ENCODE data around the gene VKORC1L1. TPM values are rescaled to one million over a fixed set of nuclear protein-coding genes. Genes with fewer than 3 reads are reported as not detected.

The VKORC1L1 gene
- total RNA-seq, 1 experiment from 2014 or later, result 28.5 TPM

DNA sequence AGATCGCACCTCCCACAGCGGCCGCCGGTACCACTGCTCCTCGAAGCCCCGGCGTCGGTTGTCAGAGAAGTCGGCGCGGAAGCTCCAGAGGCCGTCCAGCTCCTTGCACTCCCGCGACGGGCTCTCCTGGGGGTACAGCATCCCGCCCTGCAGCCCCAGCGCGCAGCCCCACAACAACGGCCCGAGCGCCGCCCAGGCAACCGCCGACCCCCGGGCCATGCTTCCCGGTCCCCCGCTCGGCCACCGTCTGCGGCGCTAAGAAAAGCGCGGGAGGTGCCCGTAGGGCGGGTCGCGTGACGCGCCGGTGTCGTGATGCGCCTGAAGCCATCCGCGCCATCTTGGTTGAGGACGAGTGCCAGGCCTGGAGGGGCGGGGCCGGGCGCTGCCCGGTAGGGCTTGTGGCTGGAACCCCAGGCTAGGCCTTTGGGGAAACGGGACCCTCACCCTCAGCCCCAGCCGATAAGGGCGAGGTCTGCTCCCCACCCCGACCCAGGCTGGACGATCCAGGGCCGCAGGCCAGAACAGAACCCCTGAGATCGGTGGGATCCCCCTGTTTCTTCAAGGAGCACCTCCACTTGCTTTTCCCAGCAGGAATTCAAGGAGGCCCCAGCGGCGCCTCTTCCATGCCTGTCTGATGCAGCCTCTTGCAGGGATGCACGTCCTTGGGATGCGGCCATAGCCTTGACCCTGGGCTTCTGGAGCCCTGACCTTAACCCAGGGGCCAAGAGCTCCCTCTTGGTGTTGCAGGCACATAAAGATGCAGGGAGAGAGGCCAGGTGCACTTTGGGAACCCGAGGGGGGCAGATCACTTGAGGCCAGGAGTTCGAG, 109.3 kb downstream of the VKORC1L1 start, which contains the start of gene GUSB (continued):
- TF ChIP-seq, protein P1, sequence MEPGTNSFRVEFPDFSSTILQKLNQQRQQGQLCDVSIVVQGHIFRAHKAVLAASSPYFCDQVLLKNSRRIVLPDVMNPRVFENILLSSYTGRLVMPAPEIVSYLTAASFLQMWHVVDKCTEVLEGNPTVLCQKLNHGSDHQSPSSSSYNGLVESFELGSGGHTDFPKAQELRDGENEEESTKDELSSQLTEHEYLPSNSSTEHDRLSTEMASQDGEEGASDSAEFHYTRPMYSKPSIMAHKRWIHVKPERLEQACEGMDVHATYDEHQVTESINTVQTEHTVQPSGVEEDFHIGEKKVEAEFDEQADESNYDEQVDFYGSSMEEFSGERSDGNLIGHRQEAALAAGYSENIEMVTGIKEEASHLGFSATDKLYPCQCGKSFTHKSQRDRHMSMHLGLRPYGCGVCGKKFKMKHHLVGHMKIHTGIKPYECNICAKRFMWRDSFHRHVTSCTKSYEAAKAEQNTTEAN (CRISPR knock-in tag; IDR thresholded peaks at IDR 0.05), result peak; percentile 90
- no peak for TF ChIP-seq KAT7 (CRISPR knock-in tag; IDR thresholded peaks at IDR 0.05; ENCODE audit: borderline replicate concordance)
- no peak for TF ChIP-seq NR1H2 (CRISPR knock-in tag; IDR thresholded peaks at IDR 0.05)
- TF ChIP-seq GRHL2 (CRISPR knock-in tag; IDR thresholded peaks at IDR 0.05; ENCODE audit: insufficient replicate concordance, severe bottlenecking), result no peak
- TF ChIP-seq MXD4 (CRISPR knock-in tag; IDR thresholded peaks at IDR 0.05; ENCODE audit: borderline replicate concordance), result no peak
- TF ChIP-seq RORB (CRISPR knock-in tag; IDR thresholded peaks at IDR 0.05), result no peak
- TF ChIP-seq, protein P2, sequence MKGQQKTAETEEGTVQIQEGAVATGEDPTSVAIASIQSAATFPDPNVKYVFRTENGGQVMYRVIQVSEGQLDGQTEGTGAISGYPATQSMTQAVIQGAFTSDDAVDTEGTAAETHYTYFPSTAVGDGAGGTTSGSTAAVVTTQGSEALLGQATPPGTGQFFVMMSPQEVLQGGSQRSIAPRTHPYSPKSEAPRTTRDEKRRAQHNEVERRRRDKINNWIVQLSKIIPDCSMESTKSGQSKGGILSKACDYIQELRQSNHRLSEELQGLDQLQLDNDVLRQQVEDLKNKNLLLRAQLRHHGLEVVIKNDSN (CRISPR knock-in tag; IDR thresholded peaks at IDR 0.05), result peak; percentile 93
- TF ChIP-seq, protein P3, sequence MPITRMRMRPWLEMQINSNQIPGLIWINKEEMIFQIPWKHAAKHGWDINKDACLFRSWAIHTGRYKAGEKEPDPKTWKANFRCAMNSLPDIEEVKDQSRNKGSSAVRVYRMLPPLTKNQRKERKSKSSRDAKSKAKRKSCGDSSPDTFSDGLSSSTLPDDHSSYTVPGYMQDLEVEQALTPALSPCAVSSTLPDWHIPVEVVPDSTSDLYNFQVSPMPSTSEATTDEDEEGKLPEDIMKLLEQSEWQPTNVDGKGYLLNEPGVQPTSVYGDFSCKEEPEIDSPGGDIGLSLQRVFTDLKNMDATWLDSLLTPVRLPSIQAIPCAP (CRISPR knock-in tag; IDR thresholded peaks at IDR 0.05), result peak; percentile 67; the same call in 1 of the 2 replicates
- TF ChIP-seq, protein P4, sequence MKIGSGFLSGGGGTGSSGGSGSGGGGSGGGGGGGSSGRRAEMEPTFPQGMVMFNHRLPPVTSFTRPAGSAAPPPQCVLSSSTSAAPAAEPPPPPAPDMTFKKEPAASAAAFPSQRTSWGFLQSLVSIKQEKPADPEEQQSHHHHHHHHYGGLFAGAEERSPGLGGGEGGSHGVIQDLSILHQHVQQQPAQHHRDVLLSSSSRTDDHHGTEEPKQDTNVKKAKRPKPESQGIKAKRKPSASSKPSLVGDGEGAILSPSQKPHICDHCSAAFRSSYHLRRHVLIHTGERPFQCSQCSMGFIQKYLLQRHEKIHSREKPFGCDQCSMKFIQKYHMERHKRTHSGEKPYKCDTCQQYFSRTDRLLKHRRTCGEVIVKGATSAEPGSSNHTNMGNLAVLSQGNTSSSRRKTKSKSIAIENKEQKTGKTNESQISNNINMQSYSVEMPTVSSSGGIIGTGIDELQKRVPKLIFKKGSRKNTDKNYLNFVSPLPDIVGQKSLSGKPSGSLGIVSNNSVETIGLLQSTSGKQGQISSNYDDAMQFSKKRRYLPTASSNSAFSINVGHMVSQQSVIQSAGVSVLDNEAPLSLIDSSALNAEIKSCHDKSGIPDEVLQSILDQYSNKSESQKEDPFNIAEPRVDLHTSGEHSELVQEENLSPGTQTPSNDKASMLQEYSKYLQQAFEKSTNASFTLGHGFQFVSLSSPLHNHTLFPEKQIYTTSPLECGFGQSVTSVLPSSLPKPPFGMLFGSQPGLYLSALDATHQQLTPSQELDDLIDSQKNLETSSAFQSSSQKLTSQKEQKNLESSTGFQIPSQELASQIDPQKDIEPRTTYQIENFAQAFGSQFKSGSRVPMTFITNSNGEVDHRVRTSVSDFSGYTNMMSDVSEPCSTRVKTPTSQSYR (CRISPR knock-in tag; IDR thresholded peaks at IDR 0.05), result peak; percentile 82; the same call in 1 of the 2 replicates
- no peak for TF ChIP-seq ZNF396 (CRISPR knock-in tag; IDR thresholded peaks at IDR 0.05; ENCODE audit: borderline replicate concordance)
- TF ChIP-seq, protein P5, sequence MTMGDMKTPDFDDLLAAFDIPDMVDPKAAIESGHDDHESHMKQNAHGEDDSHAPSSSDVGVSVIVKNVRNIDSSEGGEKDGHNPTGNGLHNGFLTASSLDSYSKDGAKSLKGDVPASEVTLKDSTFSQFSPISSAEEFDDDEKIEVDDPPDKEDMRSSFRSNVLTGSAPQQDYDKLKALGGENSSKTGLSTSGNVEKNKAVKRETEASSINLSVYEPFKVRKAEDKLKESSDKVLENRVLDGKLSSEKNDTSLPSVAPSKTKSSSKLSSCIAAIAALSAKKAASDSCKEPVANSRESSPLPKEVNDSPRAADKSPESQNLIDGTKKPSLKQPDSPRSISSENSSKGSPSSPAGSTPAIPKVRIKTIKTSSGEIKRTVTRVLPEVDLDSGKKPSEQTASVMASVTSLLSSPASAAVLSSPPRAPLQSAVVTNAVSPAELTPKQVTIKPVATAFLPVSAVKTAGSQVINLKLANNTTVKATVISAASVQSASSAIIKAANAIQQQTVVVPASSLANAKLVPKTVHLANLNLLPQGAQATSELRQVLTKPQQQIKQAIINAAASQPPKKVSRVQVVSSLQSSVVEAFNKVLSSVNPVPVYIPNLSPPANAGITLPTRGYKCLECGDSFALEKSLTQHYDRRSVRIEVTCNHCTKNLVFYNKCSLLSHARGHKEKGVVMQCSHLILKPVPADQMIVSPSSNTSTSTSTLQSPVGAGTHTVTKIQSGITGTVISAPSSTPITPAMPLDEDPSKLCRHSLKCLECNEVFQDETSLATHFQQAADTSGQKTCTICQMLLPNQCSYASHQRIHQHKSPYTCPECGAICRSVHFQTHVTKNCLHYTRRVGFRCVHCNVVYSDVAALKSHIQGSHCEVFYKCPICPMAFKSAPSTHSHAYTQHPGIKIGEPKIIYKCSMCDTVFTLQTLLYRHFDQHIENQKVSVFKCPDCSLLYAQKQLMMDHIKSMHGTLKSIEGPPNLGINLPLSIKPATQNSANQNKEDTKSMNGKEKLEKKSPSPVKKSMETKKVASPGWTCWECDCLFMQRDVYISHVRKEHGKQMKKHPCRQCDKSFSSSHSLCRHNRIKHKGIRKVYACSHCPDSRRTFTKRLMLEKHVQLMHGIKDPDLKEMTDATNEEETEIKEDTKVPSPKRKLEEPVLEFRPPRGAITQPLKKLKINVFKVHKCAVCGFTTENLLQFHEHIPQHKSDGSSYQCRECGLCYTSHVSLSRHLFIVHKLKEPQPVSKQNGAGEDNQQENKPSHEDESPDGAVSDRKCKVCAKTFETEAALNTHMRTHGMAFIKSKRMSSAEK (CRISPR knock-in tag; IDR thresholded peaks at IDR 0.05; ENCODE audit: borderline replicate concordance), result no peak
- no peak for TF ChIP-seq NFATC4 (CRISPR knock-in tag; IDR thresholded peaks at IDR 0.05)
- TF ChIP-seq, protein P6, sequence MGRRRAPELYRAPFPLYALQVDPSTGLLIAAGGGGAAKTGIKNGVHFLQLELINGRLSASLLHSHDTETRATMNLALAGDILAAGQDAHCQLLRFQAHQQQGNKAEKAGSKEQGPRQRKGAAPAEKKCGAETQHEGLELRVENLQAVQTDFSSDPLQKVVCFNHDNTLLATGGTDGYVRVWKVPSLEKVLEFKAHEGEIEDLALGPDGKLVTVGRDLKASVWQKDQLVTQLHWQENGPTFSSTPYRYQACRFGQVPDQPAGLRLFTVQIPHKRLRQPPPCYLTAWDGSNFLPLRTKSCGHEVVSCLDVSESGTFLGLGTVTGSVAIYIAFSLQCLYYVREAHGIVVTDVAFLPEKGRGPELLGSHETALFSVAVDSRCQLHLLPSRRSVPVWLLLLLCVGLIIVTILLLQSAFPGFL (CRISPR knock-in tag; IDR thresholded peaks at IDR 0.05; ENCODE audit: borderline replicate concordance), result peak; percentile 83; the same call in 1 of the 2 replicates
- no peak for TF ChIP-seq NFYB (CRISPR knock-in tag; conservative IDR thresholded peaks at IDR 0.05; ENCODE audit: low read depth)
- TF ChIP-seq, protein P7, sequence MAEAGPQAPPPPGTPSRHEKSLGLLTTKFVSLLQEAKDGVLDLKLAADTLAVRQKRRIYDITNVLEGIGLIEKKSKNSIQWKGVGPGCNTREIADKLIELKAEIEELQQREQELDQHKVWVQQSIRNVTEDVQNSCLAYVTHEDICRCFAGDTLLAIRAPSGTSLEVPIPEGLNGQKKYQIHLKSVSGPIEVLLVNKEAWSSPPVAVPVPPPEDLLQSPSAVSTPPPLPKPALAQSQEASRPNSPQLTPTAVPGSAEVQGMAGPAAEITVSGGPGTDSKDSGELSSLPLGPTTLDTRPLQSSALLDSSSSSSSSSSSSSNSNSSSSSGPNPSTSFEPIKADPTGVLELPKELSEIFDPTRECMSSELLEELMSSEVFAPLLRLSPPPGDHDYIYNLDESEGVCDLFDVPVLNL (CRISPR knock-in tag; IDR thresholded peaks at IDR 0.05; ENCODE audit: borderline replicate concordance, low read depth), result peak; percentile 72; the same call in 1 of the 2 replicates
- TF ChIP-seq CREB1 (CRISPR knock-in tag; IDR thresholded peaks at IDR 0.05), result peak; percentile 75; the same call in 1 of the 2 replicates
- TF ChIP-seq ETV6 (CRISPR knock-in tag; IDR thresholded peaks at IDR 0.05), result peak; percentile 98
- no peak for TF ChIP-seq NR3C1 (CRISPR knock-in tag; conservative IDR thresholded peaks at IDR 0.05; ENCODE audit: low read depth)
- TF ChIP-seq SP1 (CRISPR knock-in tag; conservative IDR thresholded peaks at IDR 0.05), result peak; percentile 97
- peak; percentile 37; the same call in 1 of the 2 replicates for TF ChIP-seq TEAD4 (CRISPR knock-in tag; IDR thresholded peaks at IDR 0.05)
- TF ChIP-seq, protein P8, sequence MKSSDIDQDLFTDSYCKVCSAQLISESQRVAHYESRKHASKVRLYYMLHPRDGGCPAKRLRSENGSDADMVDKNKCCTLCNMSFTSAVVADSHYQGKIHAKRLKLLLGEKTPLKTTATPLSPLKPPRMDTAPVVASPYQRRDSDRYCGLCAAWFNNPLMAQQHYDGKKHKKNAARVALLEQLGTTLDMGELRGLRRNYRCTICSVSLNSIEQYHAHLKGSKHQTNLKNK (CRISPR knock-in tag; IDR thresholded peaks at IDR 0.05), result no peak
- TF ChIP-seq, protein P9, sequence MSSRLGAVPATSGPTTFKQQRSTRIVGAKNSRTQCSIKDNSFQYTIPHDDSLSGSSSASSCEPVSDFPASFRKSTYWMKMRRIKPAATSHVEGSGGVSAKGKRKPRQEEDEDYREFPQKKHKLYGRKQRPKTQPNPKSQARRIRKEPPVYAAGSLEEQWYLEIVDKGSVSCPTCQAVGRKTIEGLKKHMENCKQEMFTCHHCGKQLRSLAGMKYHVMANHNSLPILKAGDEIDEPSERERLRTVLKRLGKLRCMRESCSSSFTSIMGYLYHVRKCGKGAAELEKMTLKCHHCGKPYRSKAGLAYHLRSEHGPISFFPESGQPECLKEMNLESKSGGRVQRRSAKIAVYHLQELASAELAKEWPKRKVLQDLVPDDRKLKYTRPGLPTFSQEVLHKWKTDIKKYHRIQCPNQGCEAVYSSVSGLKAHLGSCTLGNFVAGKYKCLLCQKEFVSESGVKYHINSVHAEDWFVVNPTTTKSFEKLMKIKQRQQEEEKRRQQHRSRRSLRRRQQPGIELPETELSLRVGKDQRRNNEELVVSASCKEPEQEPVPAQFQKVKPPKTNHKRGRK (CRISPR knock-in tag; IDR thresholded peaks at IDR 0.05; ENCODE audit: borderline replicate concordance), result no peak

Data from WTC11 (cell line).